HL-60/S4 treated with retinoic acid at 250 ng/mL for 4 days and 3 days (cell line): ENCODE measurements around the gene MACC1.
"Not testable (repeated sequence)": the region's sequence is repeated elsewhere in the genome, so short reads cannot be mapped to it uniquely, and the experiment has no call there.

Experiments
- in situ Hi-C: fragments of 300-500 bp; cut with MboI; formaldehyde crosslinking; loops from 2 replicates; pipeline ENCODE4 v1.7.0; 2022; ENCODE audit warnings: low sequenced_read_pairs

MACC1 gene

GRCh38 chr7:20208651-20209307 is 8.4 kb downstream of the MACC1 start:
- in situ Hi-C loops: no loop called here

DNA sequence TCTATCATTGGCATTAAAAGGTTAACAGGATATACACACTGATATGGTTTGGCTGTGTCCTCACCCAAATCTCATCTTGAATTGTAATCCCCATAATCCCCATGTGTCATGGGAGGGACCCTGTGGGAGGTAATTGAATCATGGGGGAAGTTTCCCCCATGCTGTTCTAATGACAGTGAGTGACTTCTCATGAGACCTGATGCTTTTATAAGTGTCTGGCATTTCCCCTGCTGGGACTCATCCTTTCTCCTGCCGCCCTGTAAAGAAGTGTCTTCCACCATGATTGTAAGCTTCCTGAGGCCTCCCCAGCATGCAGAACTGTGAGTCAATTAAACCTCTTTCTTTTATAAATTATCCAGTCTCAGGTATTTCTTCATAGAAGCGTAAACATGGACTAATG is 9.4 kb downstream of the MACC1 start:
- in situ Hi-C loops: not testable (repeated sequence)

GRCh38 chr7:20206104-20206896 is 10.9 kb downstream of the MACC1 start:
- in situ Hi-C loops: no loop called here

DNA sequence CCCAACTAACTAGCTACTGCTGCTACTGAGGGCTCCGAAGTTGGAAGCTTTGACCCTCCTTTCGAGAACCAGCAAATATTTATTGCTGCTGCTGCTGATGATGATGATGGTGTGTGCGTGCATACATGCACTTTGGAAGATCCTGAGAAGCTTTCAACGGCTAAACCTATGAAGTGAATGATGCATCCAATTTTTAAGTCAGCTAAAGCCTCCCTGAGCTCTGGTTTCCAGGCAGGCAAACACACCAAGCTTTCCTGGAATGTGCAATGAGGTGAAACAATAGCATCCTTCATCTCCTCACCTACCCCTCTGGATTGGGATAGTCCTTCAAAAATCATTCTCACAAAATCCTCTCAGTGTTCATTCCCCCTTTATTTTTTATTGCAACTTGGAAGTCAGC is 13.9 kb downstream of the MACC1 start:
- in situ Hi-C loops: no loop called here

DNA sequence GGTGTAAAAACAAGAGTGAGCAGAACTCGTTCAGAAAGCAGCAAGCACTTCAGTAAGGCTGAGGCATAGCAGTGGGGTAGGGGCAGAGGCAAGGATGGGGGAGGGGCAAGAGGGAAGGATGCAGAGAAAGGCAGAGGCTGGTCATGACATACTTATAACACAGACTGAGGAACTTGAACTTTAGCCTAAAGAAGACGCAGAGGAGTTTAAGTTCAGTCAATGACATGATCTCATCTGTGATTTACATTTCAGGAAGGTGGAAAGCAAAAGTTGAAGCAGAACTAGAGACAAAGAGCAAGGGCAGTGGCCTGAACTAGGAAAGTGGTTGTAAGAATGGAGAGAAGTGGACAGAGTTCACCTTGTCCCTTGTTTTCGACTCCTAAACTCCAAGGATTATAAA is 15.8 kb downstream of the MACC1 start:
- in situ Hi-C loops: no loop called here

DNA sequence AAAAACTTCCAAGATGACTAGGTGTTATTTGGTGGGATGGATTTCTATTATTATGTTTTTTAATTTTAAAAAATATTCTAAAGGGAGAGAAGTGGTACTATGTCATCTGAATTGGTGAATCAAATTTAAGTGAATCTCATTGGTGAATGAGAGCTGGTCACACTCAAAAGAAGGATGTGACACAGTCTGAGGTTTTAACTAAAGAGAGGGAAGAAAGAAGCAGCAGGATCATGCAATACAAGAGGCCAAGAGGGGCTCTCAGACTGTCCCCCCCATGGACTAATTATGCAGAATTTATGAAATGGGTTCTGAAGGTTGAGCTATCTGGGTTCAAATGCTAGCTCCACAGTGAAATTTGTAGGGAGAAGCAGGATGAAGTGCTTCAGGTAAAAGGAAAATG is 16.2 kb downstream of the MACC1 start:
- in situ Hi-C loops: no loop called here

GRCh38 chr7:20200361-20200760 is 16.8 kb downstream of the MACC1 start:
- in situ Hi-C loops: no loop called here

- in situ Hi-C loops: no loop called here
Measured at GRCh38 chr7:20199015-20199737, 18.0 kb downstream of the MACC1 start.

DNA sequence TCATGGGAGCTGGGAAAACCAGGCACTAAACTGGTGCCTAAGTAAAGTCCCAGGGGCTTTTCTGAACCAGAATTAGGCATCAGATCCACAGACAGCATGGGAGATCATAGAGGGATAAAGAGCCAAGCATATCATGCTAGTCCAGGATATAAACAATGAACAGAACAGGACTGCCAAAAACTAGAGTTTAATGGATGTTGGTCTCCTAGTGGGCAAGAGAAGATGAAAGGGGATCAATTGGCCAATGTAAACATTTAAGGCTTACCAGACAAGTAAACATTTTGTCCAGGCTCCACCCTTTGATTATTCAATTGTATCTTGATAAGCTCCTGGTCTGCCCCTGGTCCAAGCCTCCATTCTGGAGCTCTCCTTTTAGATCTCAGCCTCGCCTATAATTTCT is 18.9 kb downstream of the MACC1 start:
- in situ Hi-C loops: no loop called here

DNA sequence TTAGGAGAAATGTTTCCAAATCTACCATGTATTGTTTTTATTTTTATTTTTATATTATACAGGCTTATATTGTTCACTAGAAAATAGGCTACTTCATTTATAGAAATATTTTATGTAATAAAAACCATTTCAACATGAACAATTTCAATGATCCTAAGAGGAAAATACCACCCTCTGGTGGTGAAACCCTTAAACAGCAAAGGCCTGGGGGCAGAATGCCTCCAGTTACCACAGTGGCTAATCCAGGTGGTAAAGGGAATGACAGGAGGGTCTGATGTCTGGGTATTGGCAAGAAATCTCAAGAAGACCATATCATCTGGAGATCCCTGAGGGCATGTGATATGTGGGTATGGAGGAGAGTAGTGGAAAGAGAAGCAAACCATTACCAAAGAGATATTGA is 19.3 kb downstream of the MACC1 start:
- in situ Hi-C loops: no loop called here

GRCh38 chr7:20197125-20197748 is 19.9 kb downstream of the MACC1 start:
- in situ Hi-C loops: no loop called here

- in situ Hi-C loops: no loop called here
Measured at GRCh38 chr7:20194343-20194995, 22.7 kb downstream of the MACC1 start.

DNA sequence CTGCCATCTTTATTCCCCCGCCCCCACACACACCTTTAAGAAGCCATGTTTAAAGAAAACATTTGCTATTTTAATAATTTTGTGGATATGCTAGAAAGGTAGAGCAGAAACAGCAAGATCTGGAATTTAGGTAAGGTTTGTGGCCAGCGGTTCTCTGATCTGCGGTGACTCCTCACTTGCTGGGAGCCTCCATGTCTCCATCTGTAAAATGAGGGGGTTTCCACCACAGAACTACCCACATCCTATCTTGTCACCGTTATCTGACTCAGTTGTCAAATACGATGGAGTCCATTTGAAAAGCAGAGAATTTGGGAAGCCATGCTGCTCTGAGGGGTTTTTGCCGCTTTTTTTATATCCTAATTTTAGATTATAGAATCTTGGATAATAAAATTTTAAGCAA is 23.3 kb downstream of the MACC1 start:
- in situ Hi-C loops: no loop called here

GRCh38 chr7:20193242-20193777 is 23.9 kb downstream of the MACC1 start:
- in situ Hi-C loops: no loop called here

DNA sequence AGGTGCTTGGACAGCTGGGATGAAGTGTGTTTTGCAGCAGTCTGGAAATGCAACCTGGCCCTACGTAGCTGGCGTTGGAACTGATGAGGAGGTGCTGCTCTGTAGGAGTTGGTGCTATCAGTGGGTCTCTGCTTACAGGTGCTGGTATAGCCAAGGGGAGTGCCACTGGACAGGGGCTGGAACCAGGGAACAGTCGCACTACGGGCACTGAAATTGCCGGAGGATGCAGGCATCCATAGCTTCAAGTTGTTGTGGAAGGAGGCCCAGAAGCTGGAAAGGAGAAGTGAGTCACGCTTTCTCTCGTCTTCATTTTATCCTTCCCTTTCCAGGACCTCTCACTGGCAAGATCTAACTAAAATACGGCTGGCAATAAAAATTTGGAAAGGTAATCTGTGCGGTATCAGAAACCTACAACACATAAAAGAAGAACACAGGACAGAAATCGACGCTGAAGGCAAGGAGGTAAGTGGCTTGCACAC is 25.8 kb downstream of the MACC1 start:
- in situ Hi-C loops: no loop called here

DNA sequence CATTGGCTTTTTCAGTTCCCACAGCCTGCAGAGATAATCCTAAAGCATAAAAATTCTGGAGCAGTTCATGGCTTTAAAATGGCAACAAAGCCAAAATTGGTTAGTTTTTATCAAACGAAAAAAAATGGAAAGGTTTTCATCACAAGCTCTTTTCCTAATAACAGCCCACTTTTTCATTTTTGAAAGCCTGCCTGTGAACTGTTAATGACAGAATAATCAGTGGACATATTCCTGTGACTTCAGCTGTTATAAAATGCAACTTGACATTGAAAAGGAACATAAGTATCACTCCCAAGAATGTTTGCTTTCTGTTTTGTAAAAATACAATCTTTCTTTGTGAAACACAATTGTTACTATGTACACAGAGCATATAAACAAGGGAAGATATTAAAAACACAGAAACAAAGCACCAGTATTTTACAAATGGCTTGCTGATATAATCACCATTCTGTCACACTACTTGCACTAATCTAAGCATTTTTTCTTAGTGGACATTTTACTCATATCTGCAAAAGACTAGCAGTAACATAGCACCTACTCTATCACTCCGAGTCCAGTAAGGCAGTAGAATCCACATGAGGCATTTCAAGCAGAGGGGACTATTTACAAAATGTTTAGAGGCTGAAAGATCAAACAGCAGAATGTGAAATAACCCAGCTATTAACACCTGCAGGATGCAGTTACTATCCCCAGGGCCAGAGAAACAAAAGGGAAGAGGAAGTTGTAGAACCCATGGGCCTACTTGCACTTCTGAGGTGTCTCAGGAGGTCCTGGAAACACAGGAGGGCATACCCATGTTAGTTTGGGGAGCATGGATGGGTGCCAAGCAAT is 26.4 kb downstream of the MACC1 start:
- in situ Hi-C loops: no loop called here

DNA sequence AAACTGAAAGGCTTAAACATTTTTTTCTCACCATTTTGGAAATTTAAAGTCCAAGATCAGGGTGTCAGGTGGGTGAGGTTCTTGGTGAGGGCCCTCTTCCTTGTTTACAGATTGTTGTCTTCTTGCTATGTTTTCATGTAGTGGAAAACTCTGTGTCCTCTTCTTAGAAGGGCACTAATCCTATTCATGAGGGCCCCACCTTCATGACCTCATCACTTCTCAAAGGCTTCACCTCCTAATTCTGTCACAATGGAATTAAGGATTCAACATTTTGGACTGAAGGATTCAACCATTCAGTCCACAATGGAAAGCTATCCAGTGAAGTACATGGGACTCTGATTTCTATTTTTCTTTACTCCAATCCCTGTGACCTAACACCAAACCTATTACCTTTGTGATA is 27.3 kb downstream of the MACC1 start:
- in situ Hi-C loops: no loop called here

DNA sequence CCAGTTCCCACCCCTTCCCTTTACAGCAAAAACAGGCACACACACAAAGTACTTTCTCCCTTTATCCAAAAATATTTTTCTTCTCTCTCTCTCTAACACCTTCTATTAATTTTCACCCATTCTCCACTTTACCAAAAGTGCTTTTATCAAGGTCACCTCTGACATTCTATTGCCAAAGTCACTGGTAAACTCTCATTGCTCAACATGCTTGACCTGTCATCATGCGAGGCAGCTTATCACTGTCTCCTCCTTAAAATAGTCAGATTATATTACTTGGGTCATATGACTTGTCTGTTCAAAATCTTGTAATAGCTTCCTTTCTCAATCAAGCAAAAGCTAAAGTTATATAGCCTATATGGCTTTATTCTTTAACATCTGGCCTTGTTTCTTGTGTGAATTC is 28.6 kb downstream of the MACC1 start:
- in situ Hi-C loops: no loop called here

- in situ Hi-C loops: not testable (repeated sequence)
Measured at GRCh38 chr7:20187850-20188249, 29.3 kb downstream of the MACC1 start.

- in situ Hi-C loops: no loop called here
Measured at GRCh38 chr7:20185988-20186387, 31.2 kb downstream of the MACC1 start.
